UCSD-AML1 (cell line): ENCODE measurements around the gene RNASE8.

ENCODE experiments used
- DNase-seq: peaks from one replicate; lab custom pipeline; 2025; ENCODE audit not compliant: unreplicated experiment; lab: John Stamatoyannopoulos, UW

The RNASE8 gene

DNA sequence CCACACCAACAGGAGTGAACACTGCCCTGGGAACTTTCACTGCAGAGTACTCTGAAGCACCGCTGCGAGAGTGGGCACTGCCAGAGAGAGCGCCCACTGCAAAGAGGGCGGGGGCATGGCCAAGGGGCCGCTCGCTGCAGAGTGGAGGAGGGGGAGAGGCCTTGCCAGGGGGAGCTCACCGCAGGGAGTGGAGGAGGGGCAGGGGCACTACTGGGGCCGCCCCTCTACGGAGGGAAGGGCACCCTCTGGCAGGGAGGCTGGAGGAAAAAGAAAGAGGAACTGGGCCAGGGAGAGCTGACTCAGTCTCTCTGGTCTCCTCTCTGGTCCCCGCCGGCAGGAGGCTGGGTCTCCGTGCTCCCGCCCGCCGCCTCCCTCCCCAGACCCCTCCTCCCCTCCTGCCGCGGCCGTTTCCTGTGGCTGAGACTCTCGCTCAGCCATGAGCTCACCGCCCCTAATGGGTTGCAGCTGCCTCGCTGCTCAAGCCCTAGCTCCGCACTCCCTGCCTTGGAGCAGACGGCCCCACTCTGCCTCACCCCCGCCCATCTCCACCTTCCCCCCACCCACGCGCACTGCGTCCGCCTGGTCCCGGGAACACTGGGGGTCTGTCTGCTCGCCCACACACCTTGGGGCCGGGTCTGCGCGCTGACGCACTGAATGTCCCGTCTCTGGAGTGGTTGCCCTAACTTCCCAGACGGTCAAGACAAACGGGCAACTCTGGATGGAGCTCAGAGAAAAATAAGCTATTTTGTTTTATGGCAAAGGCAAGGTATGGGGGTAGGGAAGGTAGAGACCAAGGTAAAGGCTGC lies 13.8 kb downstream of the RNASE8 start:
- peak; percentile 88 for DNase-seq

DNA sequence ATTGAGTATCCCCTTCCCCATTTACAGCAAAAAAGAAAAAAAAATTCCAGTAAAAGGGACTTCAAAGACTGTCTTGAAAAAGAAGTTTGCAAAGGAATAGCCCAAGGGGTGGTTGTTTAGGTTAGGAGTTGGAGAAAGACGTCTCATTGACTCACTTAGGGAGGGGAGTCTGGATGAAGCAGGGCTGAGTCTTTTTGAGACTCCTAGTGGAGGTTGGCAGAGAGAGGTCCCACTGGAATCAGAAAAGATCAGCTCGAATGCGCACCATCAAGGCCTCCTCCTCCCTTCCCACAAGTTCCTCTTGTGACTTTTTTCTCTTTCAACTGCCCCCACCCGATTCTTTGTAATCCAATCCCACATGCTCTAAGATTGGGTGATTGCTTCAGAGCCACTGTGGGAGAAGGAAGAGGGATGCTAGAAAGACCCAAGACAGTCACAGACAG lies 14.4 kb downstream of the RNASE8 start:
- DNase-seq, result peak; percentile 21

DNA sequence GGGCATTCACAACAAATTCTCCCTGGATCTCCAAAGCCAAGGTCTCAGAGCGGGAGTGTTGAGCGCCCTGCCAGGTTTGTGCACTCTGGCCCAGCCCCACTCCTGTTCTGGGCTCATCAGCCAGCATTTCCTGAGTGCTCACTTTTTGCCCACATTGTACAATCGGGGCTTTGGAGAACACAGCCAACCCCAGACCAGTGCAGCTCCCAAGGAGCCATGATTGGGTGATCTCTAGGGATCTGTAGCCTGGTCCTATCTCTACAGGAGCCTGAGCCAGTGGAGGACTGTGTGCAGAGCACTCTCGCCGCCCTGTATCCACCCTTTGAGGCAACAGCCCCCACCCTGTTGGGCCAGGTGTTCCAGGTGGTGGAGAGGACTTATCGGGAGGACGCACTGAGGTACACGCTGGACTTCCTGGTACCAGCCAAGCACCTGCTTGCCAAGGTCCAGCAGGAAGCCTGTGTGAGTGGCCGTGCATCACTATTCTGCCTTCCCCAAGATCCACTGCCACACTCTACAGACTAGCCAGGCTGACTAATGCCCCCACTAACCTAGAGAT lies 15.2 kb downstream of the RNASE8 start:
- no peak for DNase-seq

DNA sequence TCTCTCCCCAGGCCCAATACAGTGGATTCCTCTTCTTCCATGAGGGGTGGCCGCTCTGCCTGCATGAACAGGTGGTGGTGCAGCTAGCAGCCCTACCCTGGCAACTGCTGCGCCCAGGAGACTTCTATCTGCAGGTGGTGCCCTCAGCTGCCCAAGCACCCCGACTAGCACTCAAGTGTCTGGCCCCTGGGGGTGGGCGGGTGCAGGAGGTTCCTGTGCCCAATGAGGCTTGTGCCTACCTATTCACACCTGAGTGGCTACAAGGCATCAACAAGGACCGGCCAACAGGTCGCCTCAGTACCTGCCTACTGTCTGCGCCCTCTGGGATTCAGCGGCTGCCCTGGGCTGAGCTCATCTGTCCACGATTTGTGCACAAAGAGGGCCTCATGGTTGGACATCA lies 16.3 kb downstream of the RNASE8 start:
- no peak for DNase-seq

DNA sequence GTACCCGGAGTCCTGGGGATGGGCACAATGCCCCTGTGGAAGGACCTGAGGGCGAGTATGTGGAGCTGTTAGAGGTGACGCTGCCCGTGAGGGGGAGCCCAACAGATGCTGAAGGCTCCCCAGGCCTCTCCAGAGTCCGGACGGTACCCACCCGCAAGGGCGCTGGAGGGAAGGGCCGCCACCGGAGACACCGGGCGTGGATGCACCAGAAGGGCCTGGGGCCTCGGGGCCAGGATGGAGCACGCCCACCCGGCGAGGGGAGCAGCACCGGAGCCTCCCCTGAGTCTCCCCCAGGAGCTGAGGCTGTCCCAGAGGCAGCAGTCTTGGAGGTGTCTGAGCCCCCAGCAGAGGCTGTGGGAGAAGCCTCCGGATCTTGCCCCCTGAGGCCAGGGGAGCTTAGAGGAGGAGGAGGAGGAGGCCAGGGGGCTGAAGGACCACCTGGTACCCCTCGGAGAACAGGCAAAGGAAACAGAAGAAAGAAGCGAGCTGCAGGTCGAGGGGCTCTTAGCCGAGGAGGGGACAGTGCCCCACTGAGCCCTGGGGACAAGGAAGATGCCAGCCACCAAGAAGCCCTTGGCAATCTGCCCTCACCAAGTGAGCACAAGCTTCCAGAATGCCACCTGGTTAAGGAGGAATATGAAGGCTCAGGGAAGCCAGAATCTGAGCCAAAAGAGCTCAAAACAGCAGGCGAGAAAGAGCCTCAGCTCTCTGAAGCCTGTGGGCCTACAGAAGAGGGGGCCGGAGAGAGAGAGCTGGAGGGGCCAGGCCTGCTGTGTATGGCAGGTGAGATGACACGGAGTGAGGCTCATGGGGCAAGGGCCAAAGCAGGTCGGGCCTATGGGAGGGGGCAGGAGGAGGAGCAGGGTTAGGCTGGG lies 17.0 kb downstream of the RNASE8 start:
- no peak for DNase-seq

DNA sequence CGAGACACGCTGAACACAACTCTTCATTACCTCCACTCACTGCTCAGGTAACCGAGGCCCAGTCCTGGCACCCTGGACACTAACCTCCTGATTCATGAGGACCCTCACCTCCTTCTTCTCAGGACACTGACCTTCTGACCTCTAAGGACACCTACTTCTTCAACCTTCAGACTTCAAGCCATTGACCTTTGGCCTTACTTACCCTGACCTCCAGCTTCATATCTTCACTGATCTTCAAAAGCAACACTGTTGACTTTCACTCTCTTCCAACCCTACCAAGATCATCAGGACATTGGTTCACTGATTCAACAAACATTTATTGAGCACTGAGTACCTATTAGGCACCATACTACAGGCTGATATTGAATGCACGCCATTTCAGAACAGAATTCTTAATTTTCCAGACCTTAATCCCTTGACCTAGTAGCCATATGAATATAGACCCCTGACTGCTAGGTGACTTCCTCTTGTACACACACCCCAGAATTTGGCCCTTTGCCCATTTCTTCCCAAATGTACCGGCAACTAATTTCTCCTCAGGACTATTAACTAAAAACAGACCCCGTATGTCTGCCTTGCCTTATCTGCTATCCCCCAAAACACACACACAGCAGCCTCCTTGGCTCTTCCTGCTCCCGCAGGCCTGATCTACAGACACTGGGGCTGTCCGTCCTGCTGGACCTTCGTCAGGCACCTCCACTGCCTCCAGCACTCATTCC lies 18.3 kb downstream of the RNASE8 start:
- DNase-seq, result no peak

DNA sequence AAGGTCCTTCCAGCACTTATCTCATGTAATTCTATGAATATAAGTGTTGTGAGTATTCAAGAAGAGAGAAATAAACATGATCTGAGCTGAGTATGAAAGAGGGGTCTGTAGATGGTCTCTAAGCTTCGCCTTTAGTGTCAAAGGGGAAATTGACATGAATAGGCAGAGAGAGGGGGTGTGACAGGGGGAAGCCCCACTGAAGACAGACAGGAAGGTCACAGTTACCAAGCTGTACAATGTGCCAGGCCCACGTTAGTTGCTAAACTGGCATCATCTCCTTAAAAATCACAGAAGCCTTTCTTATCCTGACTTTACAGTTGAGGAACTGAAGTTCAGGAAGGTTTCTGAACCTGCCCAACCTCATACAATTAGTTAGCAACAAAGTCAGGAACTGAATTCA lies 20.1 kb downstream of the RNASE8 start:
- no peak for DNase-seq

DNA sequence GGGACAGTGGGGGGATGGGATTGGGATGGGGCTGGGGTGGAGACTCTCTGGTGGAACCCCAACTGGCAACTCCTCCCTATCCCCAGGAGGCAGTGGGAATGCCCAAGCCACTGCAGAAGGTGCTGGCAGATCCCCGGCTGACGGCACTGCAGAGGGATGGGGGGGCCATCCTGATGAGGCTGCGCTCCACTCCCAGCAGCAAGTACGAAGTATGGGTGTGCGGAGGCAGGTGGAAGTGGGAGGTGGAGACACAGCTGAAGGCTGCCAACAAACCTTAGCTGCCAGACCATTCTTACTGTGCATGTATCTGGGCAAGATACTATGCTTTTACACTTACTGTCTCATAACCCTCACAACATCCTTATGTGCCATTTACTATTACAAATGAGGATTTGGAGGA lies 20.7 kb downstream of the RNASE8 start:
- DNase-seq, result no peak

DNA sequence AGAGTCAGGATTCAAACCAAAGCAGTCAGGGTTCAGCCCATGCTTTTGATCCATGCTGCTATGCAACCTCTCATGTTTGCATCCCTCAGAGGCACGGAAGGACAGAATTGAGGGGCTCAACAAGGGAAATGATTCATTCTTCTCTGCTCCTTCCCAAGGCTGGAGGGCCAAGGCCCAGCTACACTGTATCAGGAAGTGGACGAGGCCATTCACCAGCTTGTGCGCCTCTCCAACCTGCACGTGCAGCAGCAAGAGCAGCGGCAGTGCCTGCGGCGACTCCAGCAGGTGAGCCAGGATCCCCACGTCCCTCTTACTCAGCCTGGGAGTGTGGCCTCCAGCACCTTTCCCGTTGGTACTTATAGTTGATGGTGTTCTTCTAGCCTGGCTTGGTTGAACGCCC lies 21.1 kb downstream of the RNASE8 start:
- DNase-seq, result no peak

DNA sequence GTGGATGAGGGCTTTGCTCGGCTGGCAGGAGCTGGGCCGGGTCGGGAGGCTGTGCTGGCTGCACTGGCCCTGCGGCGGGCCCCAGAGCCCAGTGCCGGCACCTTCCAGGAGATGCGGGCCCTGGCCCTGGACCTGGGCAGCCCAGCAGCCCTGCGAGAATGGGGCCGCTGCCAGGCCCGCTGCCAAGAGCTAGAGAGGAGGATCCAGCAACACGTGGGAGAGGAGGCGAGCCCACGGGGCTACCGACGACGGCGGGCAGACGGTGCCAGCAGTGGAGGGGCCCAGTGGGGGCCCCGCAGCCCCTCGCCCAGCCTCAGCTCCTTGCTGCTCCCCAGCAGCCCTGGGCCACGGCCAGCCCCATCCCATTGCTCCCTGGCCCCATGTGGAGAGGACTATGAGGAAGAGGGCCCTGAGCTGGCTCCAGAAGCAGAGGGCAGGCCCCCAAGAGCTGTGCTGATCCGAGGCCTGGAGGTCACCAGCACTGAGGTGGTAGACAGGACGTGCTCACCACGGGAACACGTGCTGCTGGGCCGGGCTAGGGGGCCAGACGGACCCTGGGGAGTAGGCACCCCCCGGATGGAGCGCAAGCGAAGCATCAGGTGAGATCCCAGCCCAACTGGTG lies 24.0 kb downstream of the RNASE8 start:
- DNase-seq, result no peak

DNA sequence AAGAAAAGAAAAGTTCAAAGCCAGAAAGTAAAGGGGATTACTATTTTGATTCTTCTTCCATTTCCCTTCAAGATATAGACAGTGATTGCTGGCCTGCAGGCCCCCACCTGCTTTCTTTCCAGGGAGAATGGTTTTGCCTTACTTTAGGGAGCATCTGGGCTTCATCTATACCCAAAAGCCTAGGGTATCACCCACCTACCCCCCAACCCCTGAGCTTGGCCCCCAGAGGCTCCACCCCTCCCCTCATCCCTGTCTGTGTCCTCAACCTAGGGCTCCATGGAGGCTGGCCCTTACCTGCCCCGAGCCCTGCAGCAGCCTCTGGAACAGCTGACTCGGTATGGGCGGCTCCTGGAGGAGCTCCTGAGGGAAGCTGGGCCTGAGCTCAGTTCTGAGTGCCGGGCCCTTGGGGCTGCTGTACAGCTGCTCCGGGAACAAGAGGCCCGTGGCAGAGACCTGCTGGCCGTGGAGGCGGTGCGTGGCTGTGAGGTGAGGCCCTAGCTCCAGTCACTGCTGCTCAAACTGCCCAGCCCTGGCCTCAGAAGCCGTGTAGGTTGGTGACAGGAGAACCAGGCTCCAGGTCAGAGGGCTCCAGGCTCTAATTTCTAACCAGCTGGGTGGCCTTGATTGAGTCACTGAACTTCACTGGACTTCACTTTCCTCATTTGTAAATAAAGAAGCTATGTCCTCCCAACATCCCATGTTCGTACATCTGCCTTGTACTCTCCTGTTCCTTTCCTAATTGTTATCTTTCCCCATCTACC lies 26.1 kb downstream of the RNASE8 start:
- no peak for DNase-seq

DNA sequence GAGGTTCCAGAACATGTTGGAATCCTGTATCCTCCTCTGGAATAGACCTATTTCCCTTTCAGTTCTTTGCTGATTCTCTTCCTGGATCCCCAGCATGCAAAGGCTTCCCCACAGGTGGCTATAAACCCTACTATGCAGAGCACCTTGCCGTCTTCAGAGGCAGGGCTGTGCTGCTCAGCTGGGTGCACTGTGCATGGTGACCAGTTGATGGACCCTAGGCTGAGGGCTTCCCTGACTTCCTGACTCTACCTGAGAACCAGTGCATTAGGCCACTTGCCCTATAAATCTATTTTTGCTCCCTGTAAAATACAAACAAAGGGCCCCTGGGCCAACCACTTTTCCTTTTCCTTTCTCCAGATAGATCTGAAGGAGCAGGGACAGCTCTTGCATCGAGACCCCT lies 26.8 kb downstream of the RNASE8 start:
- DNase-seq, result no peak

DNA sequence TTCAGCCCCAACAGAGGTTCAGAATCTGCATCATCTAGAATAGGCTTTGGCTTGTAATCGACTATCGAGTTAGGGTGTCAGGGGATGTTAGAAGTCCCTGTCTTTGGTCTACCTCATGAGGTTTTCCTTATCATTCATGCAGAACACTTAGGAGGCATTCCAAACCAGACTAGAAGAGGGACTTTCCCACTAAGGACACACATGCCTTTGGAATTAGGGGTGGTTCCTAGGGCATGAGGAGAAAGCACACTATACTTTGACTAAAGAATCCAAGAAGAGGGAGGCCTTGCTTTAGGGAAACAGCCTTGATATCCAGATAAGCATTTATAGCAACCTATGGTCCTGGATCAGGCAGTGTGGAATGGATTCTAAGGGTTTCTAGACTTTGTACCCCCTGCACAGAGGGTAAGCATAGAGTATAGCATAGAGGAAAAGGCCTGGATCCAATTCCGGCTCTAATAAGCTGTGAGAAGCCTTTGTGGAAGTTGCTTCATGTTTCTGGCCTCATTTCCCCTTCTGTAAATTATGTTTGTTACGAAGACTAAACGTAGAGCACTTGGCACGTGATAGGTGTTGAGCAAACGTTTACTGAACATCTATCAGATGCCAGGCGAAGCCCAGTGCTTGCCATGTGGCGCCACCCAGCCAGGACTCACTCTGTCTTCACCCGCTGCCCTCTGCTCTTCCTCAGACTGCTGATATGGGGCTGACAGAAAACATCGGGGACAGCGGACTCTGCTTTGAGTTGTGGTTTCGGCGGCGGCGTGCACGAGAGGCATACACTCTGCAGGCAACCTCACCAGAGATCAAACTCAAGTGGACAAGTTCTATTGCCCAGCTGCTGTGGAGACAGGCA lies 27.6 kb downstream of the RNASE8 start:
- no peak for DNase-seq

DNA sequence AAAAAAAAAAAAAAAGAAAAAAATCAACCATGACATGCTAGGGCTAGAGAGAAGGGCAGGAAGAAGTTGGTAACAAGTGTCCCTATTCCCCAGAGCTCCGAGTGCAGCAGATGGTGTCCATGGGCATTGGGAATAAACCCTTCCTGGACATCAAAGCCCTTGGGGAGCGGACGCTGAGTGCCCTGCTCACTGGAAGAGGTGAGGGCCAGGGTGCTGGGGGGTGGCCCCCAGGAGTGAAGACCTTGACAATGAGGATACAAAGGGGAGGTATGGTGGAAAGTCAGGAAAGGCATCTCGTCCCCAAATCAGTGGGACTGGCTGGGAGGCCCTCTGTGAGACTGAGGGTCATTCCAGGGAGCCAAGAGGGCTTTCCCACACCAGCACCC lies 29.3 kb downstream of the RNASE8 start:
- DNase-seq, result no peak

DNA sequence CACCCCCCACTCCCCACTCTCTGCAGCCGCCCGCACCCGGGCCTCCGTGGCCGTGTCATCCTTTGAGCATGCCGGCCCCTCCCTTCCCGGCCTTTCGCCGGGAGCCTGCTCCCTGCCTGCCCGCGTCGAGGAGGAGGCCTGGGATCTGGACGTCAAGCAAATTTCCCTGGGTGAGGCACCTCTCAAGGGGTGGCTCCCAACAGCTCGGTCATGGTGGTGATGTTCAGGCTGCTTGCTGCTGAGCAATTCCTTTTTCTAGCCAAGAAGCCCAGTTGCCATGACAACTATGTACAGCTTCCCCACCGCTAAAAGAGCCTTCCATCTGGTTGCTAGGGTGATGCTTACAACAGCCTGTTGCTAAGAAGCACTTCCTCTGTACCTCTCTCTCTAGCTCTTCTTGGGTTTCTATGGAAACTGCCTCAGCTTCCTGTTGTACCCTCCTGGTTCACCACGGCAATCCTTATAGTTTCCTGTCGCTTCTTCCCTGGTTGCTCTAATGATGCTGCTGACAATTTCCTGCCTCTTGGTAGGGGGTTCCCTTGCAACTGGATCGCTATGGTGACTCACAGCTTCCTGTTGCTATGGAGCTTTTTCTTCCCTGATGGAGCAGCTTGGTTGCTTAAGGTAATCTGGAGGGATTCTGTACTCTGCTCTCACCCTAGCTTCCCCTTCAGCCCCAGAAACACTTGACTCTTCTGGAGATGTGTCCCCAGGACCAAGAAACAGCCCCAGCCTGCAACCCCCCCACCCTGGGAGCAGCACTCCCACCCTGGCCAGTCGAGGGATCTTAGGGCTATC lies 29.9 kb downstream of the RNASE8 start:
- DNase-seq, result peak; percentile 40

DNA sequence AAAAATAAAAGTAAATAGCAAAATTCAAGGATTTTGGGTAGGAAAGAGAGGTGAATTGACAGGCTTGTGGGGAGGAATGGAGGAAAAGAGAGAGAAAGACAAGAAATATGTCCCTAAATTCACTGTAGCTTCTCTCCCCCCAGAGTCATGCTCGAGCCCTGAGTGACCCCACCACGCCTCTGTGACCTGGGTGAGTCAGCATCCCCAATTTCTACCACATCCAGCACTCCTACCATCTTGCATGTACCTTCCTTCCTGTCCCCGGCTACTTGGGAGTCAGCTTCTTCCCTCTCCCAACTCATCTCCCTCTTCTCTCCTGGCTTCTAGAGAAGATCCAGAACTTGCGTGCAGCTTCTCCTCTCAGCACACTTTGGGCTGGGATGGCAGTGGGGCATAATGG lies 31.1 kb downstream of the RNASE8 start:
- no peak for DNase-seq

DNA sequence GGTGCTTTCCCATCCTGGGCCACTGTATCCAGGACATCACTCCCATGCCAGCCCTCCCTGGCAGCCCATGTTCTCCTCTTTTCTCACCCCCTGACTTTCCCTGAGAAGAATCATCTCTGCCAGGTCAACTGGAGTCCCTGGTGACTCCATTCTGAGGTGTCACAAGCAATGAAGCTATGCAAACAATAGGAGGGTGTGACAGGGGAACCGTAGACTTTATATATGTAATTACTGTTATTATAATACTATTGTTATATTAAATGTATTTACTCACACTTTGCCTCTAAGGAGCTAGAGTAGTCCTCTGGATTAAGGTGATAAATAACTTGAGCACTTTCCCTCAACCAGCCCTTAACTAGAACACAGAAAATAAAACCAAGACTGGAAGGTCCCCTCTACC lies 31.6 kb downstream of the RNASE8 start:
- DNase-seq, result no peak

DNA sequence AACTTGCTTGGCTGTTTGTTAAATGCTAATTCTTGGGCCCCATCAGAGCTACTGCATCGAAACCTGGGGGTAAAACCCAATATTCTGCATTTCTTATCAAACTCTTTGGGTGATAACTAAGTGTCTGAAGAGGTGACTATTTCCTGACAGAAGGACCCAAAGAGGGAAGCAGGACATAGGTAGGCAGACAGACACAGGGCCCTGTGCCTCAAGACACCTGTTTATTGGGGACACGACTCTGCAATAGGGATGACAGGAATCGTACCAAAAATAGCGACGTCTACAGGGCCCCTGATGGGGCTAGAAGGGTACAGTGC lies 32.2 kb downstream of the RNASE8 start:
- DNase-seq, result no peak
